Right kidney (tissue), 1 donor: Measurements from ENCODE around the gene LIPN.

ENCODE experiments used
- DNase-seq: peaks from one replicate; pipeline ENCODE4 v3.0.0-alpha.2; 2016

LIPN gene

GRCh38 chr10:88783724-88784123 lies 23.9 kb downstream of the LIPN start:
- no peak for DNase-seq

- DNase-seq, result no peak
Observed at GRCh38 chr10:88786032-88786770, 26.4 kb downstream of the LIPN start.

GRCh38 chr10:88787463-88787862 lies 27.6 kb downstream of the LIPN start:
- DNase-seq, result no peak

GRCh38 chr10:88788924-88789323 lies 29.1 kb downstream of the LIPN start:
- no peak for DNase-seq

- DNase-seq, result no peak
Observed at GRCh38 chr10:88791924-88792323, 32.1 kb downstream of the LIPN start.

- DNase-seq, result no peak
Observed at GRCh38 chr10:88792661-88793060, 32.8 kb downstream of the LIPN start.

- DNase-seq, result no peak
Observed at GRCh38 chr10:88793712-88794299, 34.0 kb downstream of the LIPN start.

GRCh38 chr10:88794731-88795130 lies 34.9 kb downstream of the LIPN start:
- no peak for DNase-seq

GRCh38 chr10:88800152-88801125 lies 40.6 kb downstream of the LIPN start:
- DNase-seq, result no peak

GRCh38 chr10:88802523-88803285 lies 42.9 kb downstream of the LIPN start, which contains the start of gene LIPM:
LIPM (plus strand) TSS chr10:88802730; CDS start chr10:88802897, 167 bp downstream.
- DNase-seq, result no peak

GRCh38 chr10:88803641-88804040 lies 43.8 kb downstream of the LIPN start:
- no peak for DNase-seq

GRCh38 chr10:88804083-88804812 lies 44.4 kb downstream of the LIPN start:
- no peak for DNase-seq

- no peak for DNase-seq
Observed at GRCh38 chr10:88805361-88805760, 45.5 kb downstream of the LIPN start.

GRCh38 chr10:88805924-88806323 lies 46.1 kb downstream of the LIPN start:
- DNase-seq, result no peak

- DNase-seq, result no peak
Observed at GRCh38 chr10:88809621-88810020, 49.8 kb downstream of the LIPN start.

- peak; percentile 13 for DNase-seq
Observed at GRCh38 chr10:88810196-88810961, 50.6 kb downstream of the LIPN start.

- DNase-seq, result no peak
Observed at GRCh38 chr10:88813200-88813599, 53.4 kb downstream of the LIPN start.

GRCh38 chr10:88819290-88819689 lies 59.5 kb downstream of the LIPN start:
- no peak for DNase-seq

GRCh38 chr10:88820748-88821401 lies 61.1 kb downstream of the LIPN start:
- DNase-seq, result no peak

GRCh38 chr10:88826388-88826787 lies 66.6 kb downstream of the LIPN start:
- no peak for DNase-seq
